ENCODE results near the gene MAP3K14.

Gene MAP3K14

GRCh38 chr17:45300060-45300751, 16.6 kb downstream of the MAP3K14 start:
- DNase-seq (ENCODE audit: low read depth): no peak

- DNase-seq (ENCODE audit: low read depth): no peak
Measured at GRCh38 chr17:45299361-45299760, 17.5 kb downstream of the MAP3K14 start.

- no peak for DNase-seq (ENCODE audit: low read depth)
Measured at GRCh38 chr17:45298546-45299285, 18.1 kb downstream of the MAP3K14 start.

GRCh38 chr17:45296833-45297124, 20.0 kb downstream of the MAP3K14 start:
- no peak for DNase-seq (ENCODE audit: low read depth)

GRCh38 chr17:45296003-45296832, 20.6 kb downstream of the MAP3K14 start:
- no peak for DNase-seq (ENCODE audit: low read depth)

GRCh38 chr17:45294506-45294905, 22.3 kb downstream of the MAP3K14 start:
- DNase-seq (ENCODE audit: low read depth): peak; percentile 72

GRCh38 chr17:45293413-45294211, 23.2 kb downstream of the MAP3K14 start:
- DNase-seq (ENCODE audit: low read depth): peak; percentile 89

GRCh38 chr17:45292696-45293412, 24.0 kb downstream of the MAP3K14 start:
- DNase-seq (ENCODE audit: low read depth): no peak

- no peak for DNase-seq (ENCODE audit: low read depth)
Measured at GRCh38 chr17:45291171-45291805, 25.5 kb downstream of the MAP3K14 start.

GRCh38 chr17:45290269-45290765, 26.5 kb downstream of the MAP3K14 start:
- no peak for DNase-seq (ENCODE audit: low read depth)

GRCh38 chr17:45289301-45290268, 27.2 kb downstream of the MAP3K14 start:
- DNase-seq (ENCODE audit: low read depth): no peak

GRCh38 chr17:45288825-45289224, 28.0 kb downstream of the MAP3K14 start:
- DNase-seq (ENCODE audit: low read depth): no peak

- no peak for DNase-seq (ENCODE audit: low read depth)
Measured at GRCh38 chr17:45287526-45288500, 29.0 kb downstream of the MAP3K14 start.

GRCh38 chr17:45286286-45286685, 30.5 kb downstream of the MAP3K14 start:
- DNase-seq (ENCODE audit: low read depth): no peak

- DNase-seq (ENCODE audit: low read depth): no peak
Measured at GRCh38 chr17:45284176-45285140, 32.4 kb downstream of the MAP3K14 start.

- DNase-seq (ENCODE audit: low read depth): no peak
Measured at GRCh38 chr17:45283711-45284110, 33.1 kb downstream of the MAP3K14 start.

All from HS-27A (cell line).